MCF 10A (cell line): ENCODE results near the gene TAS1R2. TPM values are rescaled to one million over a fixed set of nuclear protein-coding genes. Genes with fewer than 3 reads are reported as not detected.
"Not testable (repeated sequence)": the region's sequence is repeated elsewhere in the genome, so short reads cannot be mapped to it uniquely, and the experiment has no call there.

Experiments
- BruUV-seq: library from RNA; stranded (reverse); fragments of 400-500 nt; replicated peaks from 2 replicates; lab custom pipeline; 2021; lab: Mats Ljungman, UMichigan
- CTCF ChIA-PET: fragments of 300-600 bp; sonication (Branson Sonifier 250); formaldehyde crosslinking; extraction: SDS; loops from one replicate; lab custom pipeline; 2021; ENCODE audit warnings: antibody characterized with exemption, inconsistent platforms; lab: Yijun Ruan, JAX
- POLR2A ChIA-PET: fragments of 300-600, 350-650 bp; sonication (Branson Sonifier 250); formaldehyde crosslinking; extraction: SDS; loops from one replicate; lab custom pipeline; 2020; ENCODE audit warnings: antibody characterized with exemption, inconsistent platforms; lab: Yijun Ruan, JAX
- DNase-seq: peaks from one replicate; pipeline ENCODE4 v3.0.0-alpha.2; 2018; ENCODE audit not compliant: unreplicated experiment
- H3K27ac Mint-ChIP-seq: one replicate; pipeline ENCODE4 v1.8.0; 2022; ENCODE audit warnings: mild to moderate bottlenecking, low read depth, mixed read lengths; ENCODE audit not compliant: unreplicated experiment
- H3K27me3 Mint-ChIP-seq: one replicate; pipeline ENCODE4 v1.8.0; 2022; ENCODE audit warnings: mixed read lengths; ENCODE audit not compliant: insufficient read depth, unreplicated experiment
- H3K36me3 Mint-ChIP-seq: one replicate; pipeline ENCODE4 v1.8.0; 2022; ENCODE audit warnings: mild to moderate bottlenecking, moderate library complexity, mixed read lengths; ENCODE audit not compliant: insufficient read depth, unreplicated experiment
- H3K4me1 Mint-ChIP-seq: one replicate; pipeline ENCODE4 v1.8.0; 2022; ENCODE audit warnings: mixed read lengths; ENCODE audit not compliant: insufficient read depth, unreplicated experiment
- H3K4me3 Mint-ChIP-seq: one replicate; pipeline ENCODE4 v1.8.0; 2022; ENCODE audit warnings: mild to moderate bottlenecking, moderate library complexity, mixed read lengths; ENCODE audit not compliant: unreplicated experiment
- H3K9me3 Mint-ChIP-seq: one replicate; pipeline ENCODE4 v1.8.0; 2022; ENCODE audit warnings: mixed read lengths; ENCODE audit not compliant: unreplicated experiment
- CTCF ChIP-seq: fragments of 200-600 bp; IDR thresholded peaks from one replicate; pipeline ENCODE4 v1.8.0; 2022; ENCODE audit warnings: antibody characterized with exemption, mild to moderate bottlenecking; ENCODE audit not compliant: unreplicated experiment
- intact Hi-C: fragments of 100-400 bp; cut with micrococcal nuclease; formaldehyde crosslinking; loops from 2 replicates; pipeline ENCODE4 v1.14.1; 2022
- total RNA-seq: library from RNA; stranded (reverse); gene quantifications from 2 replicates; pipeline ENCODE4 v1.2.3, GENCODE V29; 2022

TAS1R2 gene
- total RNA-seq, 1 experiment from 2014 or later = not detected

- Mint-ChIP-seq H3K36me3 (no peaks in the 10 kb centered on the region), H3K27me3 (no peaks in the 10 kb centered on the region), H3K4me3 (no peak overlapping the region), H3K9me3 (no peaks in the 10 kb centered on the region), H3K4me1 (peaks cover 13% of the 10 kb centered on the region), H3K27ac (no peak overlapping the region)
- no peak for DNase-seq
- BruUV-seq = no TSS peak
- POLR2A ChIA-PET = interaction anchor here (0.6 kb wide), 1 partner anchor 1610 kb away, joined by 3 read pairs; no protein-coding TSS in a partner anchor
- intact Hi-C loops = no loop called here
- CTCF ChIA-PET = interaction anchor here (1.1 to 1.5 kb wide), 2 partner anchors 15 to 23 kb away, joined by 4 to 6 read pairs; no protein-coding TSS in a partner anchor
- no peak for TF ChIP-seq CTCF
These were observed 39.1 kb upstream of the TAS1R2 start for GRCh38 chr1:18898567-18898966.

- TF ChIP-seq CTCF = no peak
- H3K4me3 Mint-ChIP-seq = no peak overlapping the region
- no peaks in the 10 kb centered on the region for H3K27me3 Mint-ChIP-seq
- no peaks in the 10 kb centered on the region for H3K9me3 Mint-ChIP-seq
- ChIA-PET CTCF (interaction anchor here (0.6 to 1.0 kb wide), 3 partner anchors 12 to 563 kb away, joined by 3 to 5 read pairs (median 3); no protein-coding TSS in a partner anchor), POLR2A (no interaction called here)
- no peak overlapping the region for H3K27ac Mint-ChIP-seq
- BruUV-seq = no TSS peak
- H3K4me1 Mint-ChIP-seq = no peaks in the 10 kb centered on the region
- intact Hi-C loops = no loop called here
- no peak for DNase-seq
- H3K36me3 Mint-ChIP-seq = no peaks in the 10 kb centered on the region
These were observed 35.9 kb upstream of the TAS1R2 start for GRCh38 chr1:18895317-18895716.

DNA sequence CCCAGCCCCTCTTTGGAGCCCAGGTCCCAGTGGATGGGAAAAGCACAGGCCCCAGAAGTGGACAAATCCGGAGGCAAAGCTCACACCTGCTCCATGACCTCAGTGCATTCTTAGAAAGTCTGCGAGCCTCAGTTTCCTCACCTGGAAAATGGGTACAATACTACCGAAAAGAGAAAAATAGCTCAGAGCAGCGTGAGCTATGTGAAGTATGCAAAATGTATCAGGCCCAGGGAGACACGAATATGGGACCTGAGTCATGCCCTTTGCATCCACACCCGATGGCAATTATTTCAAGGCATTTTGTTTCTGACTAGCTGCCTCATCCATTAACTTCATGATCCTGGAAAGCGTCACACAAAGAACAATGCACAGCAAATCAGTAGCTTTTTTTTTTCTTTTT is 33.7 kb upstream of the TAS1R2 start:
- H3K27ac Mint-ChIP-seq = no peak overlapping the region
- no peak overlapping the region for H3K4me3 Mint-ChIP-seq
- no peaks in the 10 kb centered on the region for H3K27me3 Mint-ChIP-seq
- ChIA-PET POLR2A (interaction anchor here (2.2 kb wide), 1 partner anchor 182 kb away, joined by 4 read pairs; no protein-coding TSS in a partner anchor), CTCF (interaction anchor here (0.6 to 2.5 kb wide), 9 partner anchors 9 to 259 kb away, joined by 3 to 14 read pairs (median 4); no protein-coding TSS in a partner anchor)
- DNase-seq = no peak
- no peaks in the 10 kb centered on the region for H3K9me3 Mint-ChIP-seq
- H3K4me1 Mint-ChIP-seq = no peaks in the 10 kb centered on the region
- no peak for TF ChIP-seq CTCF
- BruUV-seq = no TSS peak
- intact Hi-C loops = no loop called here
- H3K36me3 Mint-ChIP-seq = no peaks in the 10 kb centered on the region

DNA sequence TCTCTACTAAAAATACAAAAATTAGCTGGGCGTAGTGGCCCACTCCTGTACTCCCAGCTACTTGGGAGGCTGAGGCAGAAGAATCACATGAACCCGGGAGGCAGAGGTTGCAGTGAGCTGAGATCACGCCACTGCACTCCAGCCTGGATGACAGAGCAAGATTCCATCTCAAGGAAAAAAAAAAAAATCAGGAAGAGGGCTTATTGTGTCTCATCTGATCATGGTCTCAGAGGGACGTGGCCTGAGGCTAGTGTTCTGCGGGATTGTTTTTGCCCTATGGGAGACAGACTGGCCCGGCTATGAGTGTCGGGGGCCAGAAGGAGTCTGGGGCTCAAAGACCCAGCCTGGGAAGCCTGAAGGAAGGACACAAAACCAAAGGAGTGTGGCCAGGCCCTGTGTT is 32.4 kb upstream of the TAS1R2 start:
- POLR2A ChIA-PET = interaction anchor here (1.0 to 2.2 kb wide), 3 partner anchors 11 to 261 kb away, joined by 3 to 4 read pairs (median 4); partner anchors contain the start of gene ALDH4A1
- H3K4me1 Mint-ChIP-seq, H3K4me3 Mint-ChIP-seq: not testable (repeated sequence)

More for the DNA sequence above, 32.4 kb upstream of the TAS1R2 start:
- intact Hi-C loops, BruUV-seq, DNase-seq, H3K36me3 Mint-ChIP-seq, H3K27ac Mint-ChIP-seq, H3K27me3 Mint-ChIP-seq, H3K9me3 Mint-ChIP-seq: not testable (repeated sequence)
- CTCF ChIA-PET = interaction anchor here (0.5 kb wide), 2 partner anchors 11 to 17 kb away, joined by 3 to 5 read pairs; no protein-coding TSS in a partner anchor
